ENCODE data around the gene SIGLEC14. TPM values are rescaled to one million over a fixed set of nuclear protein-coding genes. Genes with fewer than 3 reads are reported as not detected.

Gene SIGLEC14
- total RNA-seq, 4 donors from 2014 or later: 0.97 to 2.9 TPM; not detected in 2

GRCh38 chr19:51595190-51596175, 51.1 kb downstream of the SIGLEC14 start:
- no peak for DNase-seq
- Histone ChIP-seq H3K4me1 (peaks cover 10 to 20% (median 12%) of the 10 kb centered on the region in 3 donors), H3K36me3 (no peaks in the 10 kb centered on the region), H3K9me3 (no peaks in the 10 kb centered on the region), H3K27me3 (peaks cover 0 to 26% (median 0%) of the 10 kb centered on the region in 4 donors), H3K4me3 (peak overlapping the region in 3 of 4 donors; percentile 67 to 80 (median 68)), H3K27ac (no peak overlapping the region)
- TF ChIP-seq CTCF (IDR thresholded peaks at IDR 0.05) (no peak), POLR2A (IDR thresholded peaks at IDR 0.05) (no peak)
- intact Hi-C loops (cut with DNase I): no loop called here
- WGBS, 2 donors: 84 to 90% methylated on average over 8 of the region's 8 CpGs

GRCh38 chr19:51594774-51595109, 51.9 kb downstream of the SIGLEC14 start:
- H3K4me1 ChIP-seq: peaks cover 10 to 20% (median 12%) of the 10 kb centered on the region in 3 donors
- intact Hi-C loops (cut with DNase I): no loop called here
- no peaks in the 10 kb centered on the region for H3K36me3 ChIP-seq
- TF ChIP-seq CTCF (IDR thresholded peaks at IDR 0.05) (no peak), POLR2A (IDR thresholded peaks at IDR 0.05) (no peak)
- H3K9me3 ChIP-seq: no peaks in the 10 kb centered on the region
- peak overlapping the region; percentile 42 to 80 (median 68) for H3K4me3 ChIP-seq
- 8 to 29% methylated on average over 2 to 4 of the region's 6 CpGs for WGBS, 2 donors
- peaks cover 0 to 19% (median 0%) of the 10 kb centered on the region in 4 donors for H3K27me3 ChIP-seq
- DNase-seq: no peak
- peak overlapping the region in 3 of 4 donors; percentile 27 to 70 (median 67) for H3K27ac ChIP-seq

GRCh38 chr19:51593969-51594773, 52.5 kb downstream of the SIGLEC14 start:
- Histone ChIP-seq H3K27ac (peak overlapping the region; percentile 17 to 70 (median 47)), H3K9me3 (no peaks in the 10 kb centered on the region), H3K27me3 (peaks cover 0 to 15% (median 0%) of the 10 kb centered on the region in 4 donors), H3K4me1 (peaks cover 10 to 20% (median 12%) of the 10 kb centered on the region in 3 donors), H3K36me3 (no peaks in the 10 kb centered on the region), H3K4me3 (peak overlapping the region; percentile 42 to 80 (median 68))
- TF ChIP-seq CTCF (IDR thresholded peaks at IDR 0.05) (peak in 1 of 6 experiments; percentile 52), POLR2A (IDR thresholded peaks at IDR 0.05) (no peak)
- WGBS, 2 donors: 0% methylated on average over 3 to 51 of the region's 61 CpGs
- DNase-seq: peak; percentile 89
- intact Hi-C loops (cut with DNase I): no loop called here

GRCh38 chr19:51593138-51593890, 53.3 kb downstream of the SIGLEC14 start:
- WGBS, 2 donors: 27 to 36% methylated on average over 5 to 8 of the region's 10 CpGs
- Histone ChIP-seq H3K9me3 (peaks cover 0 to 3% (median 0%) of the 10 kb centered on the region in 3 donors), H3K27ac (peak overlapping the region in 1 of 4 donors; percentile 33), H3K36me3 (no peaks in the 10 kb centered on the region), H3K4me3 (peak overlapping the region; percentile 42 to 80 (median 68)), H3K27me3 (peaks cover 0 to 6% (median 0%) of the 10 kb centered on the region in 4 donors), H3K4me1 (peaks cover 10 to 20% (median 12%) of the 10 kb centered on the region in 3 donors)
- no peak for DNase-seq
- TF ChIP-seq POLR2A (IDR thresholded peaks at IDR 0.05): no peak
- no peak for TF ChIP-seq CTCF (IDR thresholded peaks at IDR 0.05)
- intact Hi-C loops (cut with DNase I): no loop called here

Small RNA genes within 50 kb of the gene (small RNA-seq; reads per million reads assigned to genes)
- gene AC018755.2: 0 reads per million in 4 donors
- 0 reads per million in 4 donors for gene MIR125A
- gene MIR99B: 1.6 to 3.1 (median 1.8) reads per million in 4 donors
- gene MIRLET7E: 0 reads per million in 4 donors

Other genes starting within 250 kb of the SIGLEC14 start
- 10 to 100 TPM in 1 of 4 donors, 1 to 10 TPM in 3; 2.0 to 17.0 (median 2.9) TPM for gene SIGLEC10, start 229.2 kb downstream of the SIGLEC14 start, total RNA-seq
- gene SIGLEC8, start 188.4 kb downstream of the SIGLEC14 start, total RNA-seq: 1 to 10 TPM in 2 of 4 donors, under 1 TPM in 2; 0.31 to 2.5 (median 0.94) TPM
- not detected for gene CEACAM18, start 168.3 kb downstream of the SIGLEC14 start, total RNA-seq
- gene SIGLEC12, start 145.0 kb downstream of the SIGLEC14 start, total RNA-seq: under 1 TPM in 2 of 4 donors, not detected in 2; 0.22 to 0.91 TPM
- 1 to 10 TPM in 1 of 4 donors, not detected in 3; 7.1 TPM for gene SIGLEC6, start 115.2 kb downstream of the SIGLEC14 start, total RNA-seq
- 1 to 10 TPM; 2.5 to 5.7 (median 2.9) TPM for gene ZNF175, start 75.5 kb downstream of the SIGLEC14 start, total RNA-seq
- under 1 TPM in 1 of 4 donors, not detected in 3; 0.94 TPM for gene SIGLEC5, start 16.4 kb downstream of the SIGLEC14 start, total RNA-seq
- gene SPACA6, start 46.5 kb upstream of the SIGLEC14 start, total RNA-seq: 1 to 10 TPM; 2.8 to 7.9 (median 4.8) TPM
- under 1 TPM in 1 of 4 donors, not detected in 3; 0.82 TPM for gene HAS1, start 77.2 kb upstream of the SIGLEC14 start, total RNA-seq
- 1 to 10 TPM in 3 of 4 donors, not detected in 1; 1.7 to 6.2 (median 4.4) TPM for gene FPR1, start 105.1 kb upstream of the SIGLEC14 start, total RNA-seq
- 1 to 10 TPM in 1 of 4 donors, under 1 TPM in 1, not detected in 2; 0.79 to 2.2 TPM for gene FPR2, start 114.4 kb upstream of the SIGLEC14 start, total RNA-seq
- 1 to 10 TPM in 3 of 4 donors, under 1 TPM in 1; 0.61 to 8.9 (median 3.6) TPM for gene FPR3, start 148.3 kb upstream of the SIGLEC14 start, total RNA-seq
- gene ZNF577, start 241.1 kb upstream of the SIGLEC14 start, total RNA-seq: 10 to 100 TPM in 1 of 4 donors, 1 to 10 TPM in 3; 2.3 to 13.9 (median 3.3) TPM